Measurements from ENCODE around the gene SVIL.

SVIL gene

GRCh38 chr10:29635711-29636144 is 957 bp upstream of the SVIL start:
- Histone ChIP-seq H3K9me3 (no peaks in the 10 kb centered on the region), H3K4me1 (peaks cover 0 to 48% (median 23%) of the 10 kb centered on the region in 4 donors), H3K4me3 (no peak overlapping the region), H3K36me3 (peaks cover 0 to 6% (median 0%) of the 10 kb centered on the region in 3 donors), H3K27ac (peak overlapping the region; percentile 86 to 87), H3K27me3 (no peaks in the 10 kb centered on the region)
- intact Hi-C loops (cut with DNase I; ENCODE audit: low total_unique reads) = loop anchor here (10.0 kb wide), 2 partner anchors 219 to 369 kb away; no protein-coding TSS in a partner anchor
- DNase-seq = no peak
- no peak for TF ChIP-seq CTCF (IDR thresholded peaks at IDR 0.05)

GRCh38 chr10:29634105-29634504 is 666 bp downstream of the SVIL start:
- Histone ChIP-seq H3K4me1 (peaks cover 0 to 58% (median 37%) of the 10 kb centered on the region in 4 donors), H3K36me3 (peaks cover 0 to 6% (median 0%) of the 10 kb centered on the region in 3 donors), H3K27me3 (no peaks in the 10 kb centered on the region), H3K4me3 (peak overlapping the region; percentile 52 to 54), H3K27ac (peak overlapping the region; percentile 86 to 87), H3K9me3 (no peaks in the 10 kb centered on the region)
- no peak for DNase-seq
- no peak for TF ChIP-seq CTCF (IDR thresholded peaks at IDR 0.05)
- intact Hi-C loops (cut with DNase I; ENCODE audit: low total_unique reads) = loop anchor here (10.0 kb wide), 2 partner anchors 221 to 371 kb away; no protein-coding TSS in a partner anchor

- TF ChIP-seq CTCF (IDR thresholded peaks at IDR 0.05) = no peak
- peak overlapping the region; percentile 86 to 87 for H3K27ac ChIP-seq
- peak overlapping the region; percentile 52 to 54 for H3K4me3 ChIP-seq
- H3K36me3 ChIP-seq = no peaks in the 10 kb centered on the region
- H3K4me1 ChIP-seq = peaks cover 0 to 76% (median 51%) of the 10 kb centered on the region in 4 donors
- no peaks in the 10 kb centered on the region for H3K27me3 ChIP-seq
- intact Hi-C loops (cut with DNase I; ENCODE audit: low total_unique reads) = loop anchor here (10.0 kb wide), 2 partner anchors 224 to 374 kb away; no protein-coding TSS in a partner anchor
- no peaks in the 10 kb centered on the region for H3K9me3 ChIP-seq
- no peak for DNase-seq
These were observed 3.8 kb downstream of the SVIL start for GRCh38 chr10:29631049-29631339.

- Histone ChIP-seq H3K4me3 (peak overlapping the region; percentile 52 to 54), H3K36me3 (no peaks in the 10 kb centered on the region), H3K9me3 (no peaks in the 10 kb centered on the region), H3K4me1 (peaks cover 0 to 76% (median 46%) of the 10 kb centered on the region in 4 donors), H3K27me3 (no peaks in the 10 kb centered on the region), H3K27ac (peak overlapping the region; percentile 86 to 87)
- no peak for TF ChIP-seq CTCF (IDR thresholded peaks at IDR 0.05)
- no peak for DNase-seq
- intact Hi-C loops (cut with DNase I; ENCODE audit: low total_unique reads) = loop anchor here (10.0 kb wide), 2 partner anchors 224 to 374 kb away; no protein-coding TSS in a partner anchor
These were observed 4.3 kb downstream of the SVIL start for GRCh38 chr10:29630205-29631048.

GRCh38 chr10:29628912-29629526 is 5.8 kb downstream of the SVIL start:
- Histone ChIP-seq H3K27ac (peak overlapping the region; percentile 31 to 86), H3K27me3 (no peaks in the 10 kb centered on the region), H3K9me3 (no peaks in the 10 kb centered on the region), H3K4me1 (peaks cover 0 to 84% (median 41%) of the 10 kb centered on the region in 4 donors), H3K4me3 (peak overlapping the region in 1 of 2 donors; percentile 52), H3K36me3 (no peaks in the 10 kb centered on the region)
- intact Hi-C loops (cut with DNase I; ENCODE audit: low total_unique reads) = loop anchor here (10.0 kb wide), 1 partner anchor 96 kb away; no protein-coding TSS in a partner anchor
- no peak for DNase-seq
- no peak for TF ChIP-seq CTCF (IDR thresholded peaks at IDR 0.05)
